ENCODE data around the gene SAP30BP.

SAP30BP gene

DNA sequence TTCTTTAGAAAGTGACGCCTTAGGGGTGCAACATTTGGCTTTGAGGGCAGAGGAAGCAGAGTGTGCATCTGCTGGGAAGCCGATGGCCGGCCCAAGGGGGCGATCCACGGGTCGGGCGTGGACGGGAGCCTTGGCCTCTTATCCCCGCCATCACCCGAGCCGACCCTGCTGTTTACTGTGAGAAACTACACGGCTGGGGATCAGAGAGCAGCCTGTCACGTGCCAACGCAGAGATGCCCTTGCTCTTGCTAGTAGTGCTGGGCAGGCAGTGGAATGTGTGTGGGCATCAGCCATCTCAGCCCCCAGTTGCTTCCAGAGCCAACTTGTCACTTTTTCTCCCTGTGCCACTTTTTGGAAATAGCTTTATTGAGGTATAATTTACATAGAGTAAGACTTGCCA is 27.4 kb downstream of the SAP30BP start:
- POLR2A ChIA-PET, result no interaction called here
- CTCF ChIA-PET, result interaction anchor here (0.7 kb wide), 1 partner anchor 11 kb away, joined by 3 read pairs; no protein-coding TSS in a partner anchor
- no peak for TF ChIP-seq PKNOX1 (IDR thresholded peaks at IDR 0.05)
- TF ChIP-seq LEF1 (IDR thresholded peaks at IDR 0.05; ENCODE audit: borderline replicate concordance), result no peak
- TF ChIP-seq L3MBTL2 (conservative IDR thresholded peaks at IDR 0.05), result no peak
- TF ChIP-seq SUZ12 (IDR thresholded peaks at IDR 0.05), result no peak
- no peak for TF ChIP-seq SP1 (IDR thresholded peaks at IDR 0.05)
- no peak for TF ChIP-seq ZNF384 (IDR thresholded peaks at IDR 0.05)
- no peak for TF ChIP-seq NFRKB (IDR thresholded peaks at IDR 0.05)
- DNase-seq (ENCODE audit: extremely low spot score), result no peak

GRCh38 chr17:75695141-75695829 is 28.1 kb downstream of the SAP30BP start:
- DNase-seq (ENCODE audit: extremely low spot score), result no peak
- TF ChIP-seq LEF1 (IDR thresholded peaks at IDR 0.05; ENCODE audit: borderline replicate concordance), result no peak
- TF ChIP-seq PKNOX1 (IDR thresholded peaks at IDR 0.05), result no peak
- no peak for TF ChIP-seq SUZ12 (IDR thresholded peaks at IDR 0.05)
- TF ChIP-seq ARNT (IDR thresholded peaks at IDR 0.05), result no peak
- no peak for TF ChIP-seq SP1 (IDR thresholded peaks at IDR 0.05)
- no peak for TF ChIP-seq ELF4 (IDR thresholded peaks at IDR 0.05)
- no peak for TF ChIP-seq FOXA1 (IDR thresholded peaks at IDR 0.05)
- no peak for TF ChIP-seq TARDBP (IDR thresholded peaks at IDR 0.05)
- ChIA-PET POLR2A (no interaction called here), CTCF (no interaction called here)

GRCh38 chr17:75695830-75696271 is 28.7 kb downstream of the SAP30BP start:
- ChIA-PET CTCF (interaction anchor here (0.7 kb wide), 1 partner anchor 579 kb away, joined by 3 read pairs; no protein-coding TSS in a partner anchor), POLR2A (no interaction called here)
- TF ChIP-seq PKNOX1 (IDR thresholded peaks at IDR 0.05), result no peak
- DNase-seq (ENCODE audit: extremely low spot score), result no peak

GRCh38 chr17:75697651-75698291 is 30.6 kb downstream of the SAP30BP start:
- TF ChIP-seq NFRKB (IDR thresholded peaks at IDR 0.05) (no peak), BHLHE40 (IDR thresholded peaks at IDR 0.05; ENCODE audit: borderline replicate concordance) (no peak), ARNT (IDR thresholded peaks at IDR 0.05) (no peak), FOXK2 (IDR thresholded peaks at IDR 0.05) (no peak), ZNF384 (IDR thresholded peaks at IDR 0.05) (no peak), LEF1 (IDR thresholded peaks at IDR 0.05; ENCODE audit: borderline replicate concordance) (no peak), PKNOX1 (IDR thresholded peaks at IDR 0.05) (no peak), SUZ12 (IDR thresholded peaks at IDR 0.05) (no peak), ELF4 (IDR thresholded peaks at IDR 0.05) (no peak)
- POLR2A ChIA-PET, result no interaction called here
- no peak for DNase-seq (ENCODE audit: extremely low spot score)
- CTCF ChIA-PET, result no interaction called here

DNA sequence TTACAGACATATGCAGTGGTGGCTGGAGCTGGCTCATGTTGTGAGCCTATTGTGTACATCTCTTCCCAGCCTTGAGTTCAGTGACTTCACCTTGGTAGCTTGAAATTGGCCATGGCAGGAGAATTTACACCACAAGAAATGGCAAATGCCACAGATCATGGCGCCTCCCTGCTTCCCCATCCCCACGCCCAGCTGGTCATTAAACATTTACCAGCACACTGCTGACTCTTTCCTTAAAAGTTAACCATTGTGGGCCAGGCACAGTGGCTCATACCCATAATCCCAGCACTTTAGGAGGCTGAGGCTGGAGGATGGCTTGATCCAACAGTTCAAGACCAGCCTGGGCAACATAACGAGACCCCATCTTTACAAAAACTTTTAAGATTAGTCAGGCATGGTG is 31.5 kb downstream of the SAP30BP start:
- no peak for DNase-seq (ENCODE audit: extremely low spot score)
- ChIA-PET POLR2A (no interaction called here), CTCF (no interaction called here)
- no peak for TF ChIP-seq LEF1 (IDR thresholded peaks at IDR 0.05; ENCODE audit: borderline replicate concordance)
- no peak for TF ChIP-seq HDGF (IDR thresholded peaks at IDR 0.05; ENCODE audit: borderline replicate concordance)
- TF ChIP-seq ZNF384 (IDR thresholded peaks at IDR 0.05), result no peak
- TF ChIP-seq BHLHE40 (IDR thresholded peaks at IDR 0.05; ENCODE audit: borderline replicate concordance), result no peak
- TF ChIP-seq SUZ12 (IDR thresholded peaks at IDR 0.05), result no peak
- no peak for TF ChIP-seq NFRKB (IDR thresholded peaks at IDR 0.05)
- no peak for TF ChIP-seq PKNOX1 (IDR thresholded peaks at IDR 0.05)
- TF ChIP-seq TARDBP (IDR thresholded peaks at IDR 0.05), result no peak
- TF ChIP-seq ARNT (IDR thresholded peaks at IDR 0.05), result no peak
- TF ChIP-seq FOXA1 (IDR thresholded peaks at IDR 0.05), result no peak
- no peak for TF ChIP-seq ELF4 (IDR thresholded peaks at IDR 0.05)
- no peak for TF ChIP-seq CTBP1 (IDR thresholded peaks at IDR 0.05; ENCODE audit: borderline replicate concordance)
- TF ChIP-seq FOXK2 (IDR thresholded peaks at IDR 0.05), result no peak
- no peak for TF ChIP-seq FOXM1 (IDR thresholded peaks at IDR 0.05; ENCODE audit: borderline replicate concordance)
- no peak for TF ChIP-seq SP1 (IDR thresholded peaks at IDR 0.05)
- no peak for TF ChIP-seq L3MBTL2 (conservative IDR thresholded peaks at IDR 0.05)

DNA sequence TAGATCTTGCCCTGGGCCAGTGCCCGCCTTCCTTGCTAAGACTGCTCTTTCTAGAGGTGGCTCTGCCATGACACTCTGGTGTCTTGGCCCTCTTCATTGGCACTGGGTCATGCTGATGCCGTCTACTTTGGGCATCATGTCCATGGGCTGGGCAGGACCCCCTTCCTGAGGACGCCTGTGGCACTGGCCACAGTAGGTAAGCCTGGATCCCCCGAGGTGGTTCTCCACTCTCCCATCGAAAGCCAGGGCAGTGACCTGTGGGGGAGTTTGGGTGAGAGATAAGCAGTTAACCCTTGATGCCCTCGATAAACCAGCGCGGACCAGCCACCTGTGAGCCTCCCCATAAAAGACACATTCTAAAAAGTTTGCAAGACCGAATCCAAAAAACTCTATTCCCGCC is 34.1 kb downstream of the SAP30BP start:
- POLR2A ChIA-PET, result no interaction called here
- TF ChIP-seq ZNF384 (IDR thresholded peaks at IDR 0.05) (no peak), FOXA1 (IDR thresholded peaks at IDR 0.05) (no peak), LEF1 (IDR thresholded peaks at IDR 0.05; ENCODE audit: borderline replicate concordance) (no peak), HDGF (IDR thresholded peaks at IDR 0.05; ENCODE audit: borderline replicate concordance) (no peak), SP1 (IDR thresholded peaks at IDR 0.05) (no peak), NFRKB (IDR thresholded peaks at IDR 0.05) (no peak), BHLHE40 (IDR thresholded peaks at IDR 0.05; ENCODE audit: borderline replicate concordance) (no peak), FOXM1 (IDR thresholded peaks at IDR 0.05; ENCODE audit: borderline replicate concordance) (no peak), ARNT (IDR thresholded peaks at IDR 0.05) (no peak)
- CTCF ChIA-PET, result no interaction called here
- DNase-seq (ENCODE audit: extremely low spot score), result no peak
